Panc1 (cell line): ENCODE data around the gene PCIF1. TPM values are rescaled to one million over a fixed set of nuclear protein-coding genes. Genes with fewer than 3 reads are reported as not detected.

ENCODE experiments used
- ATAC-seq: fragments of 200-7000 bp; cut with Tn5 transposase; 2 replicates; pipeline ENCODE4 v1.9.1; 2020; ENCODE audit warnings: mild to moderate bottlenecking, moderate library complexity
- BruUV-seq: library from RNA; stranded (reverse); fragments of 400-500 nt; replicated peaks from 2 replicates; lab custom pipeline; 2021; lab: Mats Ljungman, UMichigan
- CTCF ChIA-PET: fragments of 300-600 bp; sonication (Branson Sonifier 250); formaldehyde crosslinking; loops from one replicate; lab custom pipeline; 2022; ENCODE audit warnings: antibody characterized with exemption; lab: Charles Lee
- POLR2A ChIA-PET: fragments of 300-600 bp; sonication (Branson Sonifier 250); formaldehyde crosslinking; loops from one replicate; lab custom pipeline; 2022; ENCODE audit warnings: antibody characterized with exemption; lab: Charles Lee
- DNase-seq: peaks from one replicate; pipeline ENCODE4 v3.0.0-alpha.2; 2010; ENCODE audit warnings: low read depth, low spot score
- H3K27ac ChIP-seq: 2 replicates; pipeline ENCODE4 v1.5.1; 2011; ENCODE audit warnings: mild to moderate bottlenecking, low read length, inconsistent platforms
- H3K27me3 ChIP-seq: fragments of 200-500 bp; sonication (Bioruptor generic); 2 replicates; pipeline ENCODE4 v1.6.0; 2014; ENCODE audit warnings: low read length, inconsistent platforms; ENCODE audit not compliant: control insufficient read depth, insufficient read depth
- H3K36me3 ChIP-seq: fragments of 200-500 bp; sonication (Bioruptor generic); 2 replicates; pipeline ENCODE4 v1.5.1; 2014; ENCODE audit warnings: inconsistent platforms, mild to moderate bottlenecking, low read length, moderate library complexity; ENCODE audit not compliant: control insufficient read depth, insufficient read depth
- H3K4me1 ChIP-seq: 2 replicates; pipeline ENCODE4 v1.5.1; 2011; ENCODE audit warnings: inconsistent platforms, mild to moderate bottlenecking, low read length, moderate library complexity; ENCODE audit not compliant: control insufficient read depth, insufficient read depth
- H3K4me3 ChIP-seq, 2 experiments: 2 replicates each; pipeline ENCODE4 v1.5.1; 2011 to 2012; ENCODE audit warnings: low read depth in 2 of 2, low read length in 2 of 2, mild to moderate bottlenecking in 2 of 2, inconsistent platforms in 1 of 2, moderate library complexity in 1 of 2
- H3K9me3 ChIP-seq: fragments of 200-500 bp; sonication (Bioruptor generic); 2 replicates; pipeline ENCODE4 v1.5.1; 2014; ENCODE audit warnings: low read depth, mild to moderate bottlenecking, inconsistent platforms, low read length, moderate library complexity; ENCODE audit not compliant: control insufficient read depth, insufficient read depth
- CTCF ChIP-seq: fragments of 450-650 bp; IDR thresholded peaks from 2 replicates; pipeline ENCODE4 v1.5.1; 2017; ENCODE audit warnings: mild to moderate bottlenecking
- POLR2AphosphoS5 ChIP-seq: IDR thresholded peaks from 2 replicates; pipeline ENCODE4 v1.6.1; 2012; ENCODE audit warnings: mild to moderate bottlenecking, low read depth, low read length, moderate library complexity
- REST ChIP-seq, 2 experiments: IDR thresholded peaks; 2 replicates each; pipeline ENCODE4 v1.6.1; 2011 to 2012; ENCODE audit warnings: low read depth in 2 of 2, control low read depth in 1 of 2, low read length in 1 of 2, mild to moderate bottlenecking in 1 of 2, moderate library complexity in 1 of 2; ENCODE audit not compliant: insufficient read depth in 1 of 2
- SIN3A ChIP-seq: IDR thresholded peaks from 2 replicates; pipeline ENCODE4 v1.6.1; 2012; ENCODE audit warnings: low read depth, mild to moderate bottlenecking, low read length, moderate library complexity, borderline replicate concordance; ENCODE audit not compliant: insufficient read depth
- TCF7L2 ChIP-seq: IDR thresholded peaks from 2 replicates; pipeline ENCODE4 v1.6.1; 2011; ENCODE audit warnings: mild to moderate bottlenecking, low read depth, low read length, inconsistent platforms
- in situ Hi-C: cut with HindIII; loops from 2 replicates; pipeline ENCODE4 v1.10.0; 2016; ENCODE audit warnings: low sequenced_read_pairs, low pct_unique_long_range_greater_than_20kb
- intact Hi-C: fragments of 100-400 bp; cut with micrococcal nuclease; formaldehyde crosslinking; loops from one replicate; pipeline ENCODE4 v1.10.0; 2022; ENCODE audit not compliant: unreplicated experiment
- total RNA-seq: library from RNA; stranded (reverse); gene quantifications from one replicate; pipeline ENCODE4 v1.2.1, GENCODE V29; 2021; ENCODE audit not compliant: unreplicated experiment

PCIF1 gene
- total RNA-seq, 1 experiment from 2014 or later: 24.6 TPM

- in situ Hi-C loops: no loop called here
- Histone ChIP-seq H3K4me3 (peak overlapping the region; percentile 39 to 62; a peak in 3 of 4 replicates), H3K27ac (peak overlapping the region; percentile 39; the same call in 1 of the 2 replicates), H3K36me3 (no peaks in the 10 kb centered on the region), H3K27me3 (no peaks in the 10 kb centered on the region), H3K4me1 (peaks cover 18% of the 10 kb centered on the region), H3K9me3 (no peaks in the 10 kb centered on the region)
- ATAC-seq (no peak), DNase-seq (no peak)
- intact Hi-C loops: no loop called here
- ChIA-PET POLR2A (no interaction called here), CTCF (no interaction called here)
- BruUV-seq: no TSS peak
- TF ChIP-seq SIN3A (no peak), CTCF (no peak), TCF7L2 (no peak), POLR2AphosphoS5 (no peak), REST (IDR thresholded peaks at IDR 0.05; ENCODE audit: insufficient read depth in 1 of 2, low read depth in 2 of 2, low read length in 1 of 2) (no peak)
These were observed 22.2 kb upstream of the PCIF1 start for GRCh38 chr20:45912344-45912682.

GRCh38 chr20:45913116-45913515 is 21.4 kb upstream of the PCIF1 start:
- H3K4me3 ChIP-seq: no peak overlapping the region
- ChIA-PET POLR2A (no interaction called here), CTCF (no interaction called here)
- no peaks in the 10 kb centered on the region for H3K27me3 ChIP-seq
- no peak for ATAC-seq
- H3K36me3 ChIP-seq: no peaks in the 10 kb centered on the region
- in situ Hi-C loops (no loop called here), intact Hi-C loops (no loop called here)
- H3K4me1 ChIP-seq: peaks cover 18% of the 10 kb centered on the region
- DNase-seq: no peak
- no TSS peak for BruUV-seq
- no peak for TF ChIP-seq TCF7L2
- TF ChIP-seq REST (IDR thresholded peaks at IDR 0.05; ENCODE audit: insufficient read depth in 1 of 2, low read depth in 2 of 2, low read length in 1 of 2): no peak
- TF ChIP-seq SIN3A: no peak
- no peak for TF ChIP-seq CTCF
- TF ChIP-seq POLR2AphosphoS5: no peak
- H3K27ac ChIP-seq: no peak overlapping the region
- no peaks in the 10 kb centered on the region for H3K9me3 ChIP-seq
